ENCODE data around the gene KANSL3.
"Not testable (repeated sequence)": the region's sequence is repeated elsewhere in the genome, so short reads cannot be mapped to it uniquely, and the experiment has no call there.

KANSL3 gene

GRCh38 chr2:96655526-96655925 is 17.4 kb upstream of the KANSL3 start:
- no peak for DNase-seq (ENCODE audit: low read depth in 1 of 2, low spot score in 1 of 2)

DNA sequence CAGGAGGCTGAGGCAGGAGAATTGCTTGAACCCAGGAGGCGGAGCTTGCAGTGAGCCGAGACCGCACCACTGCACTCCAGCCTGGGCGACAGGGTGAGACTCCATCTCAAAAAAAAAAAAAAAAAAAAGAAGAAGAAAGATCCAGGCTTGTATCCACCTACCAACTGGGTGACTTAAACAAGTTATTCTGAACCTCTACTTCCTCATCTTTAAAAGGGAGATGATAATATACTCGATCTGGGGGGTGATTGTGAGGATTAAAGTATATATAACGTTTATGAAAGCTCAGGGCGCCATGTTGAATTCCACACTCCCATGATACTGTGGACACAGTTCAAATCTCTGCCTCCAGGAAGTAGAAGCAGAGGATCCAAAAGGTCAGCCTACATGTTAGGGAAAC is 16.7 kb upstream of the KANSL3 start:
- not testable (repeated sequence) for DNase-seq (ENCODE audit: low read depth in 1 of 2, low spot score in 1 of 2)

GRCh38 chr2:96651793-96652192 is 13.7 kb upstream of the KANSL3 start:
- DNase-seq (ENCODE audit: low read depth in 1 of 2, low spot score in 1 of 2), result no peak

DNA sequence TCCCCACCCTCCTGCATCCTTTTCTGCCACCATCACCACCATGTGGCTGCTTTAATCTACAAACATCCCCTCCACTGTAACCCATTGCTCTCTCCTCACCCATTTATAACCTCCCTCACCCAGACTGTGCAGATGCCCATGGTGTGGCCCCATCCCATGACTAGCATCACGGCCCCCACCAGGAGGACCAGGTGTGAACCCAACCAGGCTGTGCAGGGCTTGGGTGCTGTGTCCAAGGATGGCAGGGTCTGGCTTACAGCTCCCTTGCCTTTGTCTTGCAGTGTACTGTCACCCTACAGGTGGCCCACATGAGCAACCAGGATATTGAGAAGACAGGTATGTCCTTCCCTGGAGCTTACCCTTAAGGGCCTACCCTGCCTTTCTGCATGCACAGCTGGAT is 11.2 kb upstream of the KANSL3 start:
- no peak for DNase-seq (ENCODE audit: low read depth in 1 of 2, low spot score in 1 of 2)

GRCh38 chr2:96648306-96648930 is 10.3 kb upstream of the KANSL3 start:
- no peak for DNase-seq (ENCODE audit: low read depth in 1 of 2, low spot score in 1 of 2)

GRCh38 chr2:96647681-96648080 is 9.6 kb upstream of the KANSL3 start:
- DNase-seq (ENCODE audit: low read depth in 1 of 2, low spot score in 1 of 2), result no peak

- DNase-seq (ENCODE audit: low read depth in 1 of 2, low spot score in 1 of 2), result no peak
Observed at GRCh38 chr2:96642564-96643360, 4.7 kb upstream of the KANSL3 start, which contains the start of gene FER1L5. FER1L5 (plus strand) TSS chr2:96642764; CDS start chr2:96642837, 73 bp downstream.

- peak; percentile 54 to 70 for DNase-seq (ENCODE audit: low read depth in 1 of 2, low spot score in 1 of 2)
Observed at GRCh38 chr2:96637385-96638143, 548 bp downstream of the KANSL3 start.

DNA sequence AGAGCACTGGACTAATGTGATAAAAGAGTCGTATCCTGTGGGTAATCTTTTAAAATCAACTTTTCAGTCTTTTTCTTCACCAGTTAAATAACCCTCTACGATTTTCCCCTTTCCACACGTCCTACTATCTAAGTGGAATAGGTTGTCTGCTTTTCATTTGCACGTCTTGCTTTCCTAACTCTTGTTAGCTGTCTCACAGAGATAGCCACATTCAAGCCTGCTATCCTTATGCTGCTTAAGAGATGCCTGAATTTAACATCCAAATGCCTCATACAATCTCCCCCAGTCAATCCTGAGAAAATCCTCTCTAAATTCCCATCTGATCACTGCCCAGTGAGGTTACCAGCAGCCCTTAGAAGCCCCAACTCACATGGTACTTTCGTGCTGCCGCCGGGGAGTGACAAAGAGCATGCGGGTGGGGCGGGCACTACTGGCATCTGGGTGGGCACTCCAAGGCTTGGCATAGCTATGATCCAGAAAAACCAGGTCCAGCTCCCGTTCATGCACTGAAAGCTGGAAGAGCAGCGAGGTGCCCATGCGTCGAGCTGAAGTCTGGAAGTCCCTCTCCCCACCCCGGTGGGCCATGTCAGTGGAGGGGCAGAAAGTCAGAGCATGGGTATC is 1.5 kb downstream of the KANSL3 start:
- DNase-seq (ENCODE audit: low read depth in 1 of 2, low spot score in 1 of 2), result no peak

GRCh38 chr2:96633641-96634040 is 4.5 kb downstream of the KANSL3 start:
- DNase-seq (ENCODE audit: low read depth in 1 of 2, low spot score in 1 of 2), result no peak

GRCh38 chr2:96631804-96632435 is 6.2 kb downstream of the KANSL3 start:
- DNase-seq (ENCODE audit: low read depth in 1 of 2, low spot score in 1 of 2), result no peak

DNA sequence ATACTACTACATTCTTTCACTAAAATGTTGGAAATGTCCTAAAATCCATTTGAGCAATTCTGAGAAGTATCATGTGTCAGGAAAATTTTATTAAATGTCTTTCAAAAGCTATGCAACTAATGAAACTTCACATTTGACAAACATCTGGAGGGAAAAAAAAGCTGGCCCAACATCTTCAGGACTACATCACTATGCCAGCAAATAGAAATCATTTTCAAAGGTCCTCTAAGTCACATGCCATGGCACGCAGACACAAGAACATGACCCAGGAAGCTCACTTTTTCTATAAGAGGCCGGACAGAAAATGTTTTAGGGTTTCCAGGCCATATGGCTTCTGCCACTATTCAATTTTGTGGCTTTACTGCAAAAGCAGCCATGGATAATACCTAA is 11.6 kb downstream of the KANSL3 start:
- no peak for DNase-seq (ENCODE audit: low read depth in 1 of 2, low spot score in 1 of 2)

GRCh38 chr2:96625571-96626552 is 12.2 kb downstream of the KANSL3 start:
- no peak for DNase-seq (ENCODE audit: low read depth in 1 of 2, low spot score in 1 of 2)

- no peak for DNase-seq (ENCODE audit: low read depth in 1 of 2, low spot score in 1 of 2)
Observed at GRCh38 chr2:96623116-96623515, 15.0 kb downstream of the KANSL3 start.

GRCh38 chr2:96622544-96622943 is 15.6 kb downstream of the KANSL3 start:
- no peak for DNase-seq (ENCODE audit: low read depth in 1 of 2, low spot score in 1 of 2)

- DNase-seq (ENCODE audit: low read depth in 1 of 2, low spot score in 1 of 2), result no peak
Observed at GRCh38 chr2:96618596-96619283, 19.4 kb downstream of the KANSL3 start.

GRCh38 chr2:96617012-96617411 is 21.1 kb downstream of the KANSL3 start:
- DNase-seq (ENCODE audit: low read depth in 1 of 2, low spot score in 1 of 2), result no peak

GRCh38 chr2:96616535-96616934 is 21.6 kb downstream of the KANSL3 start:
- DNase-seq (ENCODE audit: low read depth in 1 of 2, low spot score in 1 of 2), result no peak

DNA sequence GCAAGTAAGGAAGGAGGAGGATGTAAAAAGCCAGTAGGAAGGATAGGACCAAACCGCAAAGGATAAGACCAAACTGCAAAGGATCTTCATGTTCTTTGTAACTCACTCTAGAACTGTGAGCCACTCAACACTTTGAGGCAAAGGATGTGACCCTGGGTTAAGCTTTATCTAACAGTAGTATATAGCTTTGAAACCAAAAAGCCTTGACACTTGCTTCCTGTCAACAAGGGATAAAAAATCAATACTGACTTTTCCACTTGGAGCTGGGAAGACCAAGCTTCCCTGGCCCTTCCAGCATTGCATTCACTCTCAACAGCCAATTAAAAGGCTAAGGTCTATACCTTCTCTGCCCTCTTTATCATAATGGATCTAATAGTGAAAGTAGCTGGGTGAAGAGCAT is 22.0 kb downstream of the KANSL3 start:
- DNase-seq (ENCODE audit: low read depth in 1 of 2, low spot score in 1 of 2), result no peak

All from stimulated activated CD4-positive, alpha-beta T cell treated with anti-CD3 and anti-CD28 coated beads, Interleukin-15, amount 100 ng/mL, for 1 hour (primary cell).